HG02981 (cell line): Measurements from ENCODE around the gene NAPA.

Experiments
- ATAC-seq: cut with Tn5 transposase; IDR thresholded peaks from one replicate; pipeline ENCODE4 v1.9.1; 2021; ENCODE audit warnings: mild to moderate bottlenecking, moderate library complexity; ENCODE audit not compliant: unreplicated experiment

Gene NAPA

GRCh38 chr19:47523473-47523872 lies 8.6 kb upstream of the NAPA start:
- no peak for ATAC-seq

GRCh38 chr19:47521473-47522180 lies 6.8 kb upstream of the NAPA start:
- ATAC-seq: no peak

GRCh38 chr19:47520839-47521238 lies 6.0 kb upstream of the NAPA start:
- no peak for ATAC-seq

GRCh38 chr19:47520343-47520806 lies 5.5 kb upstream of the NAPA start:
- no peak for ATAC-seq

- ATAC-seq: no peak
These were observed 4.0 kb upstream of the NAPA start for GRCh38 chr19:47518854-47519253.

GRCh38 chr19:47518139-47518538 lies 3.3 kb upstream of the NAPA start:
- no peak for ATAC-seq

- ATAC-seq: no peak
These were observed 553 bp downstream of the NAPA start for GRCh38 chr19:47514151-47514868.

- ATAC-seq: no peak
These were observed 1.9 kb downstream of the NAPA start for GRCh38 chr19:47512948-47513319.

- ATAC-seq: no peak
These were observed 2.5 kb downstream of the NAPA start for GRCh38 chr19:47512183-47512947.

- no peak for ATAC-seq
These were observed 3.2 kb downstream of the NAPA start for GRCh38 chr19:47511681-47512080.

- ATAC-seq: no peak
These were observed 3.7 kb downstream of the NAPA start for GRCh38 chr19:47511128-47511517.

- ATAC-seq: no peak
These were observed 4.2 kb downstream of the NAPA start for GRCh38 chr19:47510516-47511127.

- ATAC-seq: no peak
These were observed 4.9 kb downstream of the NAPA start for GRCh38 chr19:47509973-47510372.

- ATAC-seq: no peak
These were observed 5.6 kb downstream of the NAPA start for GRCh38 chr19:47509170-47509847.

- ATAC-seq: no peak
These were observed 6.1 kb downstream of the NAPA start for GRCh38 chr19:47508721-47509120.

GRCh38 chr19:47507924-47508553 lies 6.8 kb downstream of the NAPA start:
- ATAC-seq: no peak

- no peak for ATAC-seq
These were observed 7.9 kb downstream of the NAPA start for GRCh38 chr19:47507012-47507411.

GRCh38 chr19:47506459-47506858 lies 8.4 kb downstream of the NAPA start:
- no peak for ATAC-seq

GRCh38 chr19:47505506-47505905 lies 9.4 kb downstream of the NAPA start:
- ATAC-seq: no peak

GRCh38 chr19:47503826-47504150 lies 11.1 kb downstream of the NAPA start:
- no peak for ATAC-seq
